IMR-90 (cell line): ENCODE results near the gene ALKAL2. TPM values are rescaled to one million over a fixed set of nuclear protein-coding genes. Genes with fewer than 3 reads are reported as not detected.

ENCODE experiments used
- ATAC-seq: fragments of 200-7000 bp; cut with Tn5 transposase; 2 replicates; pipeline ENCODE4 v1.9.1; 2020; ENCODE audit warnings: low read depth, mild to moderate bottlenecking, moderate library complexity
- BruUV-seq: library from RNA; stranded (reverse); fragments of 400-500 nt; replicated peaks from 2 replicates; lab custom pipeline; 2021; lab: Mats Ljungman, UMichigan
- CTCF ChIA-PET: fragments of 300-600 bp; formaldehyde crosslinking; extraction: SDS; loops from one replicate; lab custom pipeline; 2021; ENCODE audit warnings: antibody characterized with exemption; lab: Yijun Ruan, JAX
- POLR2A ChIA-PET: fragments of 300-600 bp; sonication (Branson Sonifier 250); formaldehyde crosslinking; loops from one replicate; lab custom pipeline; 2022; ENCODE audit warnings: antibody characterized with exemption; ENCODE audit not compliant: unreplicated experiment; lab: Charles Lee
- DNase-seq: peaks from one replicate; pipeline ENCODE4 v3.0.0; 2013
- H2AFZ ChIP-seq: replicated peaks from 2 replicates; pipeline ENCODE3; 2013; ENCODE audit warnings: low read length, mild to moderate bottlenecking; ENCODE audit not compliant: poor library complexity
- H2AK5ac ChIP-seq: 2 replicates; pipeline ENCODE4 v1.6.1; 2013; ENCODE audit warnings: low read depth, low read length, inconsistent platforms
- H2AK9ac ChIP-seq: replicated peaks from 2 replicates; pipeline ENCODE3; 2013; ENCODE audit warnings: mild to moderate bottlenecking, low read depth, low read length, moderate library complexity; ENCODE audit not compliant: poor library complexity
- H2BK120ac ChIP-seq: 2 replicates; pipeline ENCODE4 v1.6.1; 2013; ENCODE audit warnings: low read depth, low read length, inconsistent platforms
- H2BK15ac ChIP-seq: 3 replicates; pipeline ENCODE4 v1.6.1; 2013; ENCODE audit warnings: low read depth, low read length, inconsistent platforms
- H2BK20ac ChIP-seq: 2 replicates; pipeline ENCODE4 v1.6.1; 2013; ENCODE audit warnings: low read depth, mild to moderate bottlenecking, inconsistent platforms, low read length, moderate library complexity
- H2BK5ac ChIP-seq: 2 replicates; pipeline ENCODE4 v1.6.1; 2013; ENCODE audit warnings: mild to moderate bottlenecking, low read depth, low read length, inconsistent platforms; ENCODE audit not compliant: poor library complexity, severe bottlenecking
- H3K14ac ChIP-seq: replicated peaks from 2 replicates; pipeline ENCODE4 v1.6.1; 2013; ENCODE audit warnings: low read depth, low read length, inconsistent platforms
- H3K18ac ChIP-seq: 2 replicates; pipeline ENCODE4 v1.6.1; 2013; ENCODE audit warnings: low read depth, low read length, control low read depth
- H3K23ac ChIP-seq: 2 replicates; pipeline ENCODE4 v1.6.1; 2013; ENCODE audit warnings: low read depth, low read length, inconsistent platforms
- H3K27ac ChIP-seq: 2 replicates; pipeline ENCODE4 v1.5.1; 2013; ENCODE audit warnings: mild to moderate bottlenecking, control low read depth, low read length; ENCODE audit not compliant: insufficient read depth
- H3K27me3 ChIP-seq: 2 replicates; pipeline ENCODE4 v1.6.1; 2013; ENCODE audit warnings: low read length; ENCODE audit not compliant: control insufficient read depth, insufficient read depth
- H3K36me3 ChIP-seq: 2 replicates; pipeline ENCODE4 v1.6.1; 2013; ENCODE audit warnings: low read length, mixed read lengths; ENCODE audit not compliant: control insufficient read depth, insufficient read depth
- H3K4ac ChIP-seq: 2 replicates; pipeline ENCODE4 v1.6.1; 2013; ENCODE audit warnings: low read depth, low read length, inconsistent platforms
- H3K4me1 ChIP-seq: 2 replicates; pipeline ENCODE4 v1.6.1; 2013; ENCODE audit warnings: low read length, mixed read lengths; ENCODE audit not compliant: control insufficient read depth, insufficient read depth
- H3K4me2 ChIP-seq: 2 replicates; pipeline ENCODE4 v1.6.1; 2013; ENCODE audit warnings: low read depth, mild to moderate bottlenecking, control low read depth, low read length, moderate library complexity
- H3K4me3 ChIP-seq: 2 replicates; pipeline ENCODE4 v1.5.1; 2013; ENCODE audit warnings: low read depth, mild to moderate bottlenecking, control low read depth, low read length, moderate library complexity; ENCODE audit not compliant: insufficient read depth
- H3K56ac ChIP-seq: 2 replicates; pipeline ENCODE4 v1.6.1; 2013; ENCODE audit warnings: low read length, inconsistent platforms; ENCODE audit not compliant: insufficient read depth; ENCODE audit errors: extremely low read depth
- H3K79me1 ChIP-seq, 2 experiments: 2 replicates each; pipeline ENCODE4 v1.6.1; 2013; ENCODE audit warnings: low read length in 2 of 2, inconsistent platforms in 1 of 2, low read depth in 1 of 2
- H3K9ac ChIP-seq: 2 replicates; pipeline ENCODE4 v1.6.1; 2013; ENCODE audit warnings: low read depth, low read length, control low read depth
- H3K9me1 ChIP-seq: 2 replicates; pipeline ENCODE4 v1.6.1; 2013; ENCODE audit warnings: low read length, inconsistent platforms; ENCODE audit not compliant: insufficient read depth
- H3K9me3 ChIP-seq: 2 replicates; pipeline ENCODE4 v1.6.1; 2013; ENCODE audit warnings: low read length; ENCODE audit not compliant: control insufficient read depth, insufficient read depth
- H4K20me1 ChIP-seq: 2 replicates; pipeline ENCODE4 v1.6.1; 2013; ENCODE audit warnings: low read length, inconsistent platforms; ENCODE audit not compliant: insufficient read depth
- H4K5ac ChIP-seq: 2 replicates; pipeline ENCODE4 v1.6.1; 2013; ENCODE audit warnings: mild to moderate bottlenecking, low read depth, low read length, control low read depth
- H4K8ac ChIP-seq, 2 experiments: 2 replicates each; pipeline ENCODE4 v1.6.1; 2013; ENCODE audit warnings: low read depth in 2 of 2, low read length in 2 of 2, control low read depth in 1 of 2, inconsistent platforms in 1 of 2
- H4K91ac ChIP-seq: 2 replicates; pipeline ENCODE4 v1.6.1; 2013; ENCODE audit warnings: low read depth, low read length, inconsistent platforms; ENCODE audit not compliant: insufficient read depth
- FOS ChIP-seq: fragments of 150-350 bp; IDR thresholded peaks from 2 replicates; pipeline ENCODE4 v1.6.1; 2016; ENCODE audit warnings: low read depth, low read length
- MAFK ChIP-seq: IDR thresholded peaks from 2 replicates; pipeline ENCODE4 v1.6.1; 2012; ENCODE audit warnings: low read depth, low read length, improper control_type of control experiment
- NFE2L2 ChIP-seq: fragments of 150-350 bp; IDR thresholded peaks from 2 replicates; pipeline ENCODE4 v1.6.1; 2016; ENCODE audit warnings: low read depth, mild to moderate bottlenecking, low read length
- POLR2A ChIP-seq: IDR thresholded peaks from 2 replicates; pipeline ENCODE4 v1.6.1; 2012; ENCODE audit warnings: mild to moderate bottlenecking, low read depth, low read length
- RFX5 ChIP-seq: IDR thresholded peaks from 2 replicates; pipeline ENCODE4 v1.8.0; 2012; ENCODE audit warnings: low read depth, mild to moderate bottlenecking, low read length, moderate library complexity
- SMC3 ChIP-seq: fragments of 150-350 bp; IDR thresholded peaks from 2 replicates; pipeline ENCODE4 v1.6.1; 2016; ENCODE audit warnings: low read depth, mild to moderate bottlenecking, antibody characterized with exemption, low read length, moderate library complexity
- WGBS, 2 experiments: methylation state at CpG; one replicate each; pipeline versions ENCODE4 v1.1.5 to v1.1.7; 2013; ENCODE audit warnings: missing lambda C conversion rate in 2 of 2; ENCODE audit not compliant: insufficient read length in 1 of 2; ENCODE audit errors: extremely low coverage in 2 of 2; 5-methylcytosine and 5-hydroxymethylcytosine counted together
- dilution Hi-C: fragments of 300-500 bp; cut with HindIII; formaldehyde crosslinking; loops from one replicate; pipeline ENCODE4 v1.14.3; 2018; ENCODE audit warnings: low sequenced_read_pairs; ENCODE audit not compliant: unreplicated experiment
- in situ Hi-C: fragments of 300-500 bp; cut with MboI; formaldehyde crosslinking; loops from 3 replicates; pipeline ENCODE4 v1.14.3; 2019; ENCODE audit warnings: low sequenced_read_pairs, inconsistent platforms, mixed read lengths
- intact Hi-C: fragments of 100-400 bp; cut with micrococcal nuclease; formaldehyde crosslinking; loops from 2 replicates; pipeline ENCODE4 v1.10.0; 2022
- polyA plus RNA-seq, 3 experiments: library from polyadenylated mRNA; depleted of rRNA; stranded (reverse); fragments of >200 nt; gene quantifications; 2 replicates each; pipeline ENCODE4 v1.2.3, GENCODE V29; 2012; ENCODE audit warnings: low replicate concordance in 1 of 3
- total RNA-seq: library from RNA; depleted of rRNA; stranded (reverse); fragments of >200 nt; gene quantifications from 2 replicates; pipeline ENCODE4 v1.2.3, GENCODE V29; 2012
- TF ChIP-seq, protein P1 (sequence below): conservative IDR thresholded peaks from 2 replicates; pipeline ENCODE4 v1.5.1; 2012; ENCODE audit warnings: mild to moderate bottlenecking, low read depth, low read length, improper control_type of control experiment
- TF ChIP-seq, protein P2 (sequence below): fragments of 150-350 bp; IDR thresholded peaks from 2 replicates; pipeline ENCODE4 v1.6.1; 2017; ENCODE audit warnings: mild to moderate bottlenecking, antibody characterized with exemption, low read length, low read depth
- TF ChIP-seq, protein P3 (sequence below): fragments of 150-350 bp; IDR thresholded peaks from 2 replicates; pipeline ENCODE4 v1.6.1; 2016; ENCODE audit warnings: low read depth, mild to moderate bottlenecking, low read length, moderate library complexity, borderline replicate concordance

Gene ALKAL2
- total and polyA plus RNA-seq, 2 of the 4 experiments (the other 2 are of a cell fraction) = not detected

- no peak overlapping the region for H2BK15ac ChIP-seq
- H3K4me1 ChIP-seq = peaks cover 11% of the 10 kb centered on the region
- peaks cover 24% of the 10 kb centered on the region for H3K27me3 ChIP-seq
- H3K79me1 ChIP-seq = no peaks in the 10 kb centered on the region
- H2AK9ac ChIP-seq = no peak overlapping the region
- H3K23ac ChIP-seq = no peak overlapping the region
- BruUV-seq = no TSS peak
- intact Hi-C loops = no loop called here
- TF ChIP-seq, protein P1, sequence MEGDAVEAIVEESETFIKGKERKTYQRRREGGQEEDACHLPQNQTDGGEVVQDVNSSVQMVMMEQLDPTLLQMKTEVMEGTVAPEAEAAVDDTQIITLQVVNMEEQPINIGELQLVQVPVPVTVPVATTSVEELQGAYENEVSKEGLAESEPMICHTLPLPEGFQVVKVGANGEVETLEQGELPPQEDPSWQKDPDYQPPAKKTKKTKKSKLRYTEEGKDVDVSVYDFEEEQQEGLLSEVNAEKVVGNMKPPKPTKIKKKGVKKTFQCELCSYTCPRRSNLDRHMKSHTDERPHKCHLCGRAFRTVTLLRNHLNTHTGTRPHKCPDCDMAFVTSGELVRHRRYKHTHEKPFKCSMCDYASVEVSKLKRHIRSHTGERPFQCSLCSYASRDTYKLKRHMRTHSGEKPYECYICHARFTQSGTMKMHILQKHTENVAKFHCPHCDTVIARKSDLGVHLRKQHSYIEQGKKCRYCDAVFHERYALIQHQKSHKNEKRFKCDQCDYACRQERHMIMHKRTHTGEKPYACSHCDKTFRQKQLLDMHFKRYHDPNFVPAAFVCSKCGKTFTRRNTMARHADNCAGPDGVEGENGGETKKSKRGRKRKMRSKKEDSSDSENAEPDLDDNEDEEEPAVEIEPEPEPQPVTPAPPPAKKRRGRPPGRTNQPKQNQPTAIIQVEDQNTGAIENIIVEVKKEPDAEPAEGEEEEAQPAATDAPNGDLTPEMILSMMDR = no peak
- TF ChIP-seq MAFK (no peak), RFX5 (no peak), SMC3 (no peak), POLR2A (no peak), FOS (no peak), NFE2L2 (no peak)
- TF ChIP-seq, protein P2, sequence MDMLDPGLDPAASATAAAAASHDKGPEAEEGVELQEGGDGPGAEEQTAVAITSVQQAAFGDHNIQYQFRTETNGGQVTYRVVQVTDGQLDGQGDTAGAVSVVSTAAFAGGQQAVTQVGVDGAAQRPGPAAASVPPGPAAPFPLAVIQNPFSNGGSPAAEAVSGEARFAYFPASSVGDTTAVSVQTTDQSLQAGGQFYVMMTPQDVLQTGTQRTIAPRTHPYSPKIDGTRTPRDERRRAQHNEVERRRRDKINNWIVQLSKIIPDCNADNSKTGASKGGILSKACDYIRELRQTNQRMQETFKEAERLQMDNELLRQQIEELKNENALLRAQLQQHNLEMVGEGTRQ = no peak
- TF ChIP-seq, protein P3, sequence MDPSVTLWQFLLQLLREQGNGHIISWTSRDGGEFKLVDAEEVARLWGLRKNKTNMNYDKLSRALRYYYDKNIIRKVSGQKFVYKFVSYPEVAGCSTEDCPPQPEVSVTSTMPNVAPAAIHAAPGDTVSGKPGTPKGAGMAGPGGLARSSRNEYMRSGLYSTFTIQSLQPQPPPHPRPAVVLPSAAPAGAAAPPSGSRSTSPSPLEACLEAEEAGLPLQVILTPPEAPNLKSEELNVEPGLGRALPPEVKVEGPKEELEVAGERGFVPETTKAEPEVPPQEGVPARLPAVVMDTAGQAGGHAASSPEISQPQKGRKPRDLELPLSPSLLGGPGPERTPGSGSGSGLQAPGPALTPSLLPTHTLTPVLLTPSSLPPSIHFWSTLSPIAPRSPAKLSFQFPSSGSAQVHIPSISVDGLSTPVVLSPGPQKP = no peak
- H2BK5ac ChIP-seq = no peak overlapping the region
- H3K56ac ChIP-seq = no peak overlapping the region
- H3K27ac ChIP-seq = no peak overlapping the region
- ATAC-seq (no peak), DNase-seq (no peak)
- no peak overlapping the region for H2BK20ac ChIP-seq
- in situ Hi-C loops = no loop called here
- H3K9ac ChIP-seq = no peak overlapping the region
- ChIA-PET POLR2A (no interaction called here), CTCF (interaction anchor here (1.6 kb wide), 1 partner anchor 13 kb away, joined by 5 read pairs; no protein-coding TSS in a partner anchor)
- dilution Hi-C loops = no loop called here
- H3K9me1 ChIP-seq = peaks cover 9% of the 10 kb centered on the region; the same call in 1 of the 2 replicates
- H3K36me3 ChIP-seq = peaks cover under 1% of the 10 kb centered on the region; the same call in 1 of the 2 replicates
- H2AK5ac ChIP-seq = no peak overlapping the region
- no peaks in the 10 kb centered on the region for H4K20me1 ChIP-seq
- H3K9me3 ChIP-seq = no peaks in the 10 kb centered on the region
- WGBS, 2 experiments = 75% methylated on average over 4 of the region's 20 CpGs; no CpG with 5 or more reads in 1 of the 2 experiments
- no peak overlapping the region for H2BK120ac ChIP-seq
- no peak overlapping the region for H2AFZ ChIP-seq
- H3K18ac ChIP-seq = no peak overlapping the region
- no peak overlapping the region for H3K4ac ChIP-seq
- H4K8ac ChIP-seq = no peak overlapping the region
- no peak overlapping the region for H3K14ac ChIP-seq
- no peak overlapping the region for H4K91ac ChIP-seq
- no peak overlapping the region for H4K5ac ChIP-seq
- no peak overlapping the region; the same call in 1 of the 2 replicates for H3K4me2 ChIP-seq
- no peak overlapping the region for H3K4me3 ChIP-seq
Measured at GRCh38 chr2:286774-287392, 1.0 kb downstream of the ALKAL2 start.
